ENCODE results near the gene MAP3K2.
"Not testable (repeated sequence)": the region's sequence is repeated elsewhere in the genome, so short reads cannot be mapped to it uniquely, and the experiment has no call there.

Gene MAP3K2

GRCh38 chr2:127421116-127421800 lies 33.5 kb upstream of the MAP3K2 start:
- DNase-seq = no peak

- no peak for DNase-seq
These were observed 32.5 kb upstream of the MAP3K2 start for GRCh38 chr2:127420039-127420864.

GRCh38 chr2:127419448-127420038 lies 31.8 kb upstream of the MAP3K2 start:
- DNase-seq = no peak

GRCh38 chr2:127419112-127419430 lies 31.3 kb upstream of the MAP3K2 start:
- DNase-seq = no peak

GRCh38 chr2:127418300-127419111 lies 30.7 kb upstream of the MAP3K2 start, which contains the start of gene PROC:
Gene PROC (plus strand): TSS chr2:127418427. CDS start chr2:127419943, 1,516 bp downstream.
- DNase-seq = no peak

GRCh38 chr2:127417406-127417805 lies 29.6 kb upstream of the MAP3K2 start:
- no peak for DNase-seq

GRCh38 chr2:127416506-127417001 lies 28.8 kb upstream of the MAP3K2 start:
- DNase-seq = no peak

- peak; percentile 11 for DNase-seq
These were observed 28.1 kb upstream of the MAP3K2 start for GRCh38 chr2:127415593-127416505.

- DNase-seq = no peak
These were observed 27.1 kb upstream of the MAP3K2 start for GRCh38 chr2:127414638-127415592.

- no peak for DNase-seq
These were observed 26.2 kb upstream of the MAP3K2 start for GRCh38 chr2:127413782-127414637.

GRCh38 chr2:127413200-127413599 lies 25.4 kb upstream of the MAP3K2 start:
- DNase-seq = no peak

- DNase-seq = no peak
These were observed 24.0 kb upstream of the MAP3K2 start for GRCh38 chr2:127411653-127412369.

- no peak for DNase-seq
These were observed 23.3 kb upstream of the MAP3K2 start for GRCh38 chr2:127410871-127411652.

- DNase-seq = not testable (repeated sequence)
These were observed 21.9 kb upstream of the MAP3K2 start for GRCh38 chr2:127409716-127410115.

- no peak for DNase-seq
These were observed 21.0 kb upstream of the MAP3K2 start for GRCh38 chr2:127408807-127409099.

GRCh38 chr2:127408004-127408806 lies 20.4 kb upstream of the MAP3K2 start:
- peak; percentile 54 for DNase-seq

GRCh38 chr2:127407661-127408003 lies 19.9 kb upstream of the MAP3K2 start:
- no peak for DNase-seq
